H9 (cell line): ENCODE results near the gene TMPRSS9. TPM values are rescaled to one million over a fixed set of nuclear protein-coding genes. Genes with fewer than 3 reads are reported as not detected.

Experiments
- DNase-seq: peaks from one replicate; pipeline ENCODE4 v3.0.0-alpha.2; 2017
- H2AFZ ChIP-seq: one replicate; pipeline ENCODE4 v1.6.1; 2013; ENCODE audit warnings: mild to moderate bottlenecking, low read length, control low read depth, moderate library complexity
- H2AK5ac ChIP-seq: 2 replicates; pipeline ENCODE4 v1.6.1; 2013; ENCODE audit warnings: low read length, control low read depth, mixed read lengths; ENCODE audit not compliant: insufficient read length
- H2BK120ac ChIP-seq: one replicate; pipeline ENCODE4 v1.6.1; 2013; ENCODE audit warnings: low read depth, mild to moderate bottlenecking, low read length, control low read depth, inconsistent platforms; ENCODE audit not compliant: poor library complexity, severe bottlenecking
- H2BK12ac ChIP-seq: 2 replicates; pipeline ENCODE4 v1.6.1; 2013; ENCODE audit warnings: low read length, control low read depth, mixed read lengths, low read depth; ENCODE audit not compliant: insufficient read length
- H2BK15ac ChIP-seq: 2 replicates; pipeline ENCODE4 v1.6.1; 2013; ENCODE audit warnings: low read depth, low read length, control low read depth
- H2BK20ac ChIP-seq: one replicate; pipeline ENCODE4 v1.6.1; 2013; ENCODE audit warnings: low read depth, mild to moderate bottlenecking, low read length, control low read depth, inconsistent platforms; ENCODE audit not compliant: poor library complexity, severe bottlenecking
- H2BK5ac ChIP-seq: 2 replicates; pipeline ENCODE4 v1.6.1; 2013; ENCODE audit warnings: low read length, control low read depth, mixed read lengths; ENCODE audit not compliant: insufficient read length
- H3K14ac ChIP-seq: 2 replicates; pipeline ENCODE4 v1.6.1; 2013; ENCODE audit warnings: low read length, control low read depth; ENCODE audit not compliant: insufficient read depth
- H3K18ac ChIP-seq: 2 replicates; pipeline ENCODE4 v1.6.1; 2013; ENCODE audit warnings: low read depth, mild to moderate bottlenecking, mixed read lengths, low read length, control low read depth; ENCODE audit not compliant: insufficient read length
- H3K23ac ChIP-seq: 2 replicates; pipeline ENCODE4 v1.6.1; 2013; ENCODE audit warnings: low read length, control low read depth, mixed read lengths, low read depth; ENCODE audit not compliant: insufficient read length
- H3K23me2 ChIP-seq: 2 replicates; pipeline ENCODE4 v1.6.1; 2013; ENCODE audit warnings: low read depth, mild to moderate bottlenecking, mixed read lengths, low read length, control low read depth; ENCODE audit not compliant: insufficient read length, poor library complexity, severe bottlenecking
- H3K27ac ChIP-seq: 2 replicates; pipeline ENCODE4 v1.5.1; 2013; ENCODE audit warnings: low read length, control low read depth, mixed read lengths, low read depth; ENCODE audit not compliant: insufficient read length
- H3K27me3 ChIP-seq: 2 replicates; pipeline ENCODE4 v1.6.1; 2013; ENCODE audit warnings: low read length, control low read depth, inconsistent platforms; ENCODE audit not compliant: insufficient read depth
- H3K4ac ChIP-seq: 2 replicates; pipeline ENCODE4 v1.6.1; 2013; ENCODE audit warnings: low read depth, mild to moderate bottlenecking, control low read depth, inconsistent platforms, low read length, moderate library complexity
- H3K4me1 ChIP-seq: 2 replicates; pipeline ENCODE4 v1.6.1; 2013; ENCODE audit warnings: low read length, control low read depth, inconsistent platforms; ENCODE audit not compliant: insufficient read depth
- H3K4me2 ChIP-seq: 2 replicates; pipeline ENCODE4 v1.6.1; 2013; ENCODE audit warnings: low read length, control low read depth, mixed read lengths; ENCODE audit not compliant: insufficient read length, insufficient read depth
- H3K56ac ChIP-seq: 2 replicates; pipeline ENCODE4 v1.6.1; 2013; ENCODE audit warnings: low read depth, mild to moderate bottlenecking, mixed read lengths, low read length, control low read depth; ENCODE audit not compliant: insufficient read length
- H3K79me1 ChIP-seq: 2 replicates; pipeline ENCODE4 v1.6.1; 2013; ENCODE audit warnings: low read depth, mild to moderate bottlenecking, moderate library complexity, low read length, control low read depth, inconsistent platforms; ENCODE audit not compliant: insufficient read depth, poor library complexity, severe bottlenecking
- H3K79me2 ChIP-seq: 2 replicates; pipeline ENCODE4 v1.6.1; 2013; ENCODE audit warnings: low read length, control low read depth, inconsistent platforms; ENCODE audit not compliant: insufficient read depth
- H3K9ac ChIP-seq: 2 replicates; pipeline ENCODE4 v1.6.1; 2013; ENCODE audit warnings: low read length, control low read depth, mixed read lengths; ENCODE audit not compliant: insufficient read length; ENCODE audit errors: extremely low read depth
- H3K9me3 ChIP-seq: one replicate; pipeline ENCODE4 v1.6.1; 2013; ENCODE audit warnings: low read depth, low read length, inconsistent platforms; ENCODE audit not compliant: control insufficient read depth
- H3T11ph ChIP-seq: one replicate; pipeline ENCODE4 v1.6.1; 2013; ENCODE audit warnings: mild to moderate bottlenecking, low read length, control low read depth, inconsistent platforms
- H4K20me1 ChIP-seq: one replicate; pipeline ENCODE4 v1.6.1; 2013; ENCODE audit not compliant: control insufficient read depth, insufficient read length, insufficient read depth
- H4K5ac ChIP-seq: 2 replicates; pipeline ENCODE4 v1.6.1; 2013; ENCODE audit warnings: low read depth, mild to moderate bottlenecking, mixed read lengths, low read length, control low read depth; ENCODE audit not compliant: insufficient read length
- H4K8ac ChIP-seq: replicated peaks from 2 replicates; pipeline ENCODE4 v1.6.1; 2013; ENCODE audit warnings: low read length, control low read depth, mixed read lengths, low read depth; ENCODE audit not compliant: insufficient read length
- H4K91ac ChIP-seq: 2 replicates; pipeline ENCODE4 v1.6.1; 2013; ENCODE audit warnings: low read depth, mild to moderate bottlenecking, moderate library complexity, mixed read lengths, low read length, control low read depth; ENCODE audit not compliant: insufficient read length
- H3K27ac Mint-ChIP-seq, 3 experiments: 2 replicates in 2 of 3; 3 replicates in 1 of 3; pipeline ENCODE4 v1.8.0; 2020 to 2021; ENCODE audit warnings: mixed read lengths in 3 of 3, mild to moderate bottlenecking in 1 of 3, moderate library complexity in 1 of 3
- H3K27me3 Mint-ChIP-seq: 2 replicates; pipeline ENCODE4 v1.8.0; 2021; ENCODE audit warnings: low read depth, mild to moderate bottlenecking, moderate library complexity, mixed read lengths
- H3K36me3 Mint-ChIP-seq, 3 experiments: 2 replicates in 2 of 3; 3 replicates in 1 of 3; pipeline ENCODE4 v1.8.0; 2020 to 2021; ENCODE audit warnings: low read depth in 3 of 3, mixed read lengths in 3 of 3; ENCODE audit not compliant: insufficient read depth in 1 of 3
- H3K4me1 Mint-ChIP-seq, 2 experiments: 2 replicates each; pipeline ENCODE4 v1.8.0; 2020; ENCODE audit warnings: mixed read lengths in 2 of 2
- H3K4me3 Mint-ChIP-seq, 2 experiments: 2 replicates in 1 of 2; 3 replicates in 1 of 2; pipeline ENCODE4 v1.8.0; 2020 to 2021; ENCODE audit warnings: mild to moderate bottlenecking in 2 of 2, mixed read lengths in 2 of 2, moderate library complexity in 1 of 2
- H3K9me3 Mint-ChIP-seq, 2 experiments: 2 replicates in 1 of 2; 3 replicates in 1 of 2; pipeline ENCODE4 v1.8.0; 2020; ENCODE audit warnings: mild to moderate bottlenecking in 2 of 2, mixed read lengths in 2 of 2, moderate library complexity in 1 of 2
- WGBS: extraction: QIAGEN DNeasy Blood & Tissue Kit; methylation state at CpG from one replicate; pipeline ENCODE4 v1.1.7; 2013; ENCODE audit warnings: missing lambda C conversion rate, low lambda C conversion rate, mixed read lengths; ENCODE audit not compliant: insufficient read length; ENCODE audit errors: extremely low coverage; 5-methylcytosine and 5-hydroxymethylcytosine counted together
- total RNA-seq: library from RNA; stranded (reverse); gene quantifications from 2 replicates; pipeline ENCODE4 v1.2.1, GENCODE V29; 2021
- TF ChIP-seq, protein P1 (sequence below): fragments of 200-600 bp; sonication (generic); conservative IDR thresholded peaks from 3 replicates; pipeline ENCODE4 v1.8.0; 2021; ENCODE audit warnings: antibody characterized with exemption, mild to moderate bottlenecking

The TMPRSS9 gene
- total RNA-seq, 1 experiment from 2014 or later = 0.24 TPM

DNA sequence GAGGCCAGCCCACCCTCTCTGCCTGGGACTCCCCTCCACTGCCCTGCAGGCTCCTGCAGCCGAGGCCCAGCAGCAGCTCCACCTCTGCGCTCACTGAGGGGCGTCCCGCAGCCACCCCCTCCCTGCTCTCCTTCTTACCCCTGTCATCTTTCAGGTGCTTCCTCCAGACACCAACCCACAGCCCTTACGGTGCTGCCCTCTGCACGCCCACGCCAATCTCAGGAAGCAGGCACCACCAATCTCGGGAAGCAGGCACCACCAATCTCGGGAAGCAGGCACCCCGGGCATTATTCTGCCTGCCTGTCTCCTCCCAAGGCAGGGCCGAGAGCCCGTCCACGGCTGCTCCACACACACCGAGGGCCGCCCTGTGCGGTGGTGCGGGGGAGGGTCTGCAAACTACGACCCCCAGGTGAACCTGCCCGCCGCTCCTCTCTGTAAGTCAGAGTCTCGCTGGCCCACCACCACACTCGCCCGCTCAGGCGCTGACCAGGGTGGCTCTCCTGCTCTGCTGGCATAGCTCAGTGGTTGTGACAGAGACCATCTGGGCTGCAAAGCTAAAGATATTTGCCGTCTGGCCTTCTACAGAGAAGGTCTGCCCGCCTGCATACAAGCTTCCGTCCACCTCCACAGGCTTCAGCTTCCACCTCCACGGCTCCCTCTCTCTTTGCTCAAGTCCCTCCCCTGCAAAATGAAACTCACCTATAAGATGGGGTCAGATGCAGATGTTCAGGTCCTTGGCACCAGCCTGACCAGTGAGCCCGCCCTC is 34.6 kb upstream of the TMPRSS9 start:
- H3K18ac ChIP-seq = no peak overlapping the region

More for the DNA sequence above, 34.6 kb upstream of the TMPRSS9 start:
- Histone ChIP-seq H2AK5ac (no peak overlapping the region), H3K79me2 (peaks cover 3% of the 10 kb centered on the region; the same call in 1 of the 2 replicates), H4K91ac (no peak overlapping the region), H2BK12ac (no peak overlapping the region), H3K9ac (no peak overlapping the region), H3K9me3 (no peaks in the 10 kb centered on the region), H2BK20ac (no peak overlapping the region), H4K20me1 (peaks cover 3% of the 10 kb centered on the region), H4K5ac (no peak overlapping the region), H3K23me2 (peaks cover 9% of the 10 kb centered on the region), H2BK15ac (no peak overlapping the region), H3K4ac (no peak overlapping the region), H2AFZ (no peak overlapping the region), H3K23ac (no peak overlapping the region), H3K14ac (no peak overlapping the region), H3K27ac (no peak overlapping the region), H3K56ac (no peak overlapping the region), H2BK120ac (no peak overlapping the region), H3T11ph (no peak overlapping the region), H2BK5ac (no peak overlapping the region), H3K27me3 (no peaks in the 10 kb centered on the region), H4K8ac (no peak overlapping the region), H3K4me1 (peaks cover under 1% of the 10 kb centered on the region; the same call in 1 of the 2 replicates), H3K79me1 (no peaks in the 10 kb centered on the region), H3K4me2 (no peak overlapping the region)
- H3K4me3 Mint-ChIP-seq = peak overlapping the region in 1 of 2 experiments; percentile 2; a peak in 1 of 5 replicates
- no CpG with 5 or more reads among the region's 29 CpGs for WGBS
- H3K36me3 Mint-ChIP-seq = peaks cover 7 to 44% (median 37%) of the 10 kb centered on the region in 3 experiments
- TF ChIP-seq, protein P1, sequence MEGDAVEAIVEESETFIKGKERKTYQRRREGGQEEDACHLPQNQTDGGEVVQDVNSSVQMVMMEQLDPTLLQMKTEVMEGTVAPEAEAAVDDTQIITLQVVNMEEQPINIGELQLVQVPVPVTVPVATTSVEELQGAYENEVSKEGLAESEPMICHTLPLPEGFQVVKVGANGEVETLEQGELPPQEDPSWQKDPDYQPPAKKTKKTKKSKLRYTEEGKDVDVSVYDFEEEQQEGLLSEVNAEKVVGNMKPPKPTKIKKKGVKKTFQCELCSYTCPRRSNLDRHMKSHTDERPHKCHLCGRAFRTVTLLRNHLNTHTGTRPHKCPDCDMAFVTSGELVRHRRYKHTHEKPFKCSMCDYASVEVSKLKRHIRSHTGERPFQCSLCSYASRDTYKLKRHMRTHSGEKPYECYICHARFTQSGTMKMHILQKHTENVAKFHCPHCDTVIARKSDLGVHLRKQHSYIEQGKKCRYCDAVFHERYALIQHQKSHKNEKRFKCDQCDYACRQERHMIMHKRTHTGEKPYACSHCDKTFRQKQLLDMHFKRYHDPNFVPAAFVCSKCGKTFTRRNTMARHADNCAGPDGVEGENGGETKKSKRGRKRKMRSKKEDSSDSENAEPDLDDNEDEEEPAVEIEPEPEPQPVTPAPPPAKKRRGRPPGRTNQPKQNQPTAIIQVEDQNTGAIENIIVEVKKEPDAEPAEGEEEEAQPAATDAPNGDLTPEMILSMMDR = no peak
- H3K27me3 Mint-ChIP-seq = peaks cover 1% of the 10 kb centered on the region; the same call in 1 of the 2 replicates
- H3K27ac Mint-ChIP-seq = peak overlapping the region in 1 of 3 experiments; percentile 56; a peak in 3 of 7 replicates
- peaks cover 21 to 28% of the 10 kb centered on the region in 2 experiments for H3K4me1 Mint-ChIP-seq
- no peaks in the 10 kb centered on the region for H3K9me3 Mint-ChIP-seq
- DNase-seq = no peak
